PC-3 (cell line): ENCODE data around the gene BPIFB2.

Experiments
- EZH2 ChIP-seq: fragments of 300-600 bp; sonication (generic); IDR thresholded peaks from one replicate; pipeline ENCODE4 v1.6.1; 2017; ENCODE audit warnings: antibody characterized with exemption, mild to moderate bottlenecking, low read length; ENCODE audit not compliant: unreplicated experiment
- TF ChIP-seq, protein P1 (sequence below): fragments of 300-600 bp; sonication (generic); conservative IDR thresholded peaks from 2 replicates; pipeline ENCODE4 v1.5.1; 2017; ENCODE audit warnings: antibody characterized with exemption, low read depth, mild to moderate bottlenecking, low read length

DNA sequence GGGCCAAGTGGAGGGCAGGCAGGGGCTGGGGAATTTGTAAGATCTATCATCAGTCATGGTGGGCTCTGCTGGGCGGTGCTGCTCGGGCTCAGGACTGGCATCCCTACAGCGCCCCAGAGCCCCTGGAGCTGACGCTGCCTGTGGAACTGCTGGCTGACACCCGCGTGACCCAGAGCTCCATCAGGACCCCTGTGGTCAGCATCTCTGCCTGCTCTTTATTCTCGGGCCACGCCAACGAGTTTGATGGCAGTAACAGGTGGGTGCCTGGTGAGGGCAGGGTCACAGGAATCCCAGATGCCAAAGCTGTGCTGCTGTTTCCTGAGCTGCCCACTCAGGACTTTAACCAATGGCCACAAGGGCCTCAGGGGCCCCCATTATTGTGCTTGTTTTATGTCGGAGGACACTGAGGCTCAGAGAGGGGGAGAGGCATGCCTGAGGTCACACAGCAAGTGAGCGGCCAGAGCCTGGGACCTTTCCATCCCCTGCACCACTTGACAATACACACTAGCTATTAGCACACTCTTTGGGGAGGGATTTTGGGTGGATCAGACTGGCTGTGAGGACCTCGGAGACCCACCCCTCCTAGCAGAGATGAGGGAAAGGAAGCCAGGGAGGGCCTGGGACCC lies 6.3 kb downstream of the BPIFB2 start:
- TF ChIP-seq, protein P1, sequence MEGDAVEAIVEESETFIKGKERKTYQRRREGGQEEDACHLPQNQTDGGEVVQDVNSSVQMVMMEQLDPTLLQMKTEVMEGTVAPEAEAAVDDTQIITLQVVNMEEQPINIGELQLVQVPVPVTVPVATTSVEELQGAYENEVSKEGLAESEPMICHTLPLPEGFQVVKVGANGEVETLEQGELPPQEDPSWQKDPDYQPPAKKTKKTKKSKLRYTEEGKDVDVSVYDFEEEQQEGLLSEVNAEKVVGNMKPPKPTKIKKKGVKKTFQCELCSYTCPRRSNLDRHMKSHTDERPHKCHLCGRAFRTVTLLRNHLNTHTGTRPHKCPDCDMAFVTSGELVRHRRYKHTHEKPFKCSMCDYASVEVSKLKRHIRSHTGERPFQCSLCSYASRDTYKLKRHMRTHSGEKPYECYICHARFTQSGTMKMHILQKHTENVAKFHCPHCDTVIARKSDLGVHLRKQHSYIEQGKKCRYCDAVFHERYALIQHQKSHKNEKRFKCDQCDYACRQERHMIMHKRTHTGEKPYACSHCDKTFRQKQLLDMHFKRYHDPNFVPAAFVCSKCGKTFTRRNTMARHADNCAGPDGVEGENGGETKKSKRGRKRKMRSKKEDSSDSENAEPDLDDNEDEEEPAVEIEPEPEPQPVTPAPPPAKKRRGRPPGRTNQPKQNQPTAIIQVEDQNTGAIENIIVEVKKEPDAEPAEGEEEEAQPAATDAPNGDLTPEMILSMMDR, result no peak
- TF ChIP-seq EZH2, result no peak
